HepG2 (cell line): Measurements from ENCODE around the gene ARF6.

ENCODE experiments used
- EP300 ChIP-seq, 3 experiments: sonication (generic) in 1 of 3; formaldehyde crosslinking in 1 of 3; IDR thresholded peaks; 2 replicates each; pipeline versions ENCODE4 v1.5.1 to v1.6.1; 2011 to 2020; ENCODE audit warnings: low read depth in 2 of 3, low read length in 2 of 3, borderline replicate concordance in 1 of 3, improper control_type of control experiment in 1 of 3, mild to moderate bottlenecking in 1 of 3, missing genetic modification reagents in 1 of 3, moderate library complexity in 1 of 3
- FOXM1 ChIP-seq: sonication (generic); formaldehyde crosslinking; IDR thresholded peaks from 2 replicates; pipeline ENCODE4 v1.5.0; 2020; ENCODE audit warnings: missing genetic modification reagents
- HOXA7 ChIP-seq: sonication (generic); formaldehyde crosslinking; IDR thresholded peaks from 2 replicates; pipeline ENCODE4 v1.8.1; 2022; ENCODE audit warnings: mild to moderate bottlenecking, missing genetic modification reagents, moderate library complexity
- ZNF230 ChIP-seq: sonication (generic); formaldehyde crosslinking; IDR thresholded peaks from 2 replicates; pipeline ENCODE4 v1.4.0; 2020; ENCODE audit warnings: mild to moderate bottlenecking, missing genetic modification reagents

GRCh38 chr14:49862089-49862673 is 30.7 kb upstream of the ARF6 start:
- TF ChIP-seq EP300 (IDR thresholded peaks at IDR 0.05; ENCODE audit: low read depth in 2 of 2, low read length in 2 of 2) (no peak), EP300 (CRISPR knock-in tag; IDR thresholded peaks at IDR 0.05; ENCODE audit: borderline replicate concordance) (no peak), HOXA7 (CRISPR knock-in tag) (no peak), FOXM1 (CRISPR knock-in tag) (no peak), ZNF230 (CRISPR knock-in tag) (no peak)
